Loucy (cell line): Measurements from ENCODE around the gene UBASH3A.
"Not testable (repeated sequence)": the region's sequence is repeated elsewhere in the genome, so short reads cannot be mapped to it uniquely, and the experiment has no call there.

ENCODE experiments used
- EZH2phosphoT487 ChIP-seq: fragments of 200-600 bp; IDR thresholded peaks from 2 replicates; pipeline ENCODE4 v1.6.1; 2018; ENCODE audit warnings: antibody characterized with exemption, mild to moderate bottlenecking, moderate library complexity, borderline replicate concordance
- TF ChIP-seq, protein P1 (sequence below): fragments of 200-600 bp; sonication (generic); conservative IDR thresholded peaks from 2 replicates; pipeline ENCODE4 v1.5.1; 2014; ENCODE audit warnings: mild to moderate bottlenecking, antibody characterized with exemption, low read length

DNA sequence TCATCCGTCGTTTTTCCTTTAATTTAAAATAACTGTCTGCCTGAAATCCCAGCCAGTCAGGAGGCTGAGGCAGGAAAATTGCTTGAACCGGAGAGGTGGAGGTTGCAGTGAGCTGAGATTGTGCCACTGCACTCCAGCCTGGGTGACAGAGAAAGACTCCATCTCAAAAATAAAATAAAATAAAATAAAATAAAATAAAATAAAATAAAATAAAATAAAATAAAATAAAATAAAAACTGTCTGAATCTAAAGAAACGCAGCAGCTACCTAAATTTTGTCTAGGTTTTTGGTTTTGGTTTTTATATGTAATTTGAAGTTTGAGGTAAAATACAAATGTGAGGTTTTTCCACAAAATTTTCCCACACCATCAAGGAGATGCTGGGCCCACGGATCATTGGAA is 5.0 kb downstream of the UBASH3A start:
- TF ChIP-seq, protein P1, sequence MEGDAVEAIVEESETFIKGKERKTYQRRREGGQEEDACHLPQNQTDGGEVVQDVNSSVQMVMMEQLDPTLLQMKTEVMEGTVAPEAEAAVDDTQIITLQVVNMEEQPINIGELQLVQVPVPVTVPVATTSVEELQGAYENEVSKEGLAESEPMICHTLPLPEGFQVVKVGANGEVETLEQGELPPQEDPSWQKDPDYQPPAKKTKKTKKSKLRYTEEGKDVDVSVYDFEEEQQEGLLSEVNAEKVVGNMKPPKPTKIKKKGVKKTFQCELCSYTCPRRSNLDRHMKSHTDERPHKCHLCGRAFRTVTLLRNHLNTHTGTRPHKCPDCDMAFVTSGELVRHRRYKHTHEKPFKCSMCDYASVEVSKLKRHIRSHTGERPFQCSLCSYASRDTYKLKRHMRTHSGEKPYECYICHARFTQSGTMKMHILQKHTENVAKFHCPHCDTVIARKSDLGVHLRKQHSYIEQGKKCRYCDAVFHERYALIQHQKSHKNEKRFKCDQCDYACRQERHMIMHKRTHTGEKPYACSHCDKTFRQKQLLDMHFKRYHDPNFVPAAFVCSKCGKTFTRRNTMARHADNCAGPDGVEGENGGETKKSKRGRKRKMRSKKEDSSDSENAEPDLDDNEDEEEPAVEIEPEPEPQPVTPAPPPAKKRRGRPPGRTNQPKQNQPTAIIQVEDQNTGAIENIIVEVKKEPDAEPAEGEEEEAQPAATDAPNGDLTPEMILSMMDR, result not testable (repeated sequence)
- not testable (repeated sequence) for TF ChIP-seq EZH2phosphoT487
